H1 (cell line): Measurements from ENCODE around the gene PFKM. TPM values are rescaled to one million over a fixed set of nuclear protein-coding genes. Genes with fewer than 3 reads are reported as not detected.

Source experiments
- CEBPB ChIP-seq: IDR thresholded peaks from 2 replicates; pipeline ENCODE4 v1.6.1; 2012; ENCODE audit warnings: low read depth, low read length
- EGR1 ChIP-seq: IDR thresholded peaks from 2 replicates; pipeline ENCODE4 v1.6.1; 2011; ENCODE audit warnings: low read depth, low read length, borderline replicate concordance
- EP300 ChIP-seq, 2 experiments: IDR thresholded peaks; 1 replicate in 1 of 2; 2 replicates in 1 of 2; pipeline ENCODE4 v1.6.1; 2011 to 2012; ENCODE audit warnings: low read depth in 2 of 2, low read length in 2 of 2, mild to moderate bottlenecking in 2 of 2, borderline replicate concordance in 1 of 2, inconsistent platforms in 1 of 2, moderate library complexity in 1 of 2
- RNF2 ChIP-seq: fragments of 200-900, 300-1000 bp; sonication (generic); IDR thresholded peaks from 2 replicates; pipeline ENCODE4 v1.7.1; 2016; ENCODE audit warnings: borderline replicate concordance, low read depth, mild to moderate bottlenecking, antibody characterized with exemption, low read length; ENCODE audit not compliant: poor library complexity, severe bottlenecking; ENCODE audit errors: missing control alignments
- SIN3A ChIP-seq, 2 experiments: IDR thresholded peaks in 1 of 2; conservative IDR thresholded peaks in 1 of 2; 2 replicates each; pipeline ENCODE4 v1.6.1; 2011 to 2012; ENCODE audit warnings: low read length in 2 of 2, improper control_type of control experiment in 1 of 2, low read depth in 1 of 2, mild to moderate bottlenecking in 1 of 2
- SIX5 ChIP-seq: IDR thresholded peaks from 2 replicates; pipeline ENCODE4 v1.6.1; 2011; ENCODE audit warnings: mild to moderate bottlenecking, low read depth, low read length
- SRF ChIP-seq: IDR thresholded peaks from 2 replicates; pipeline ENCODE4 v1.6.1; 2011; ENCODE audit warnings: mild to moderate bottlenecking, low read depth, low read length, moderate library complexity
- polyA plus RNA-seq, 7 experiments: library from polyadenylated mRNA; depleted of rRNA in 3 of 7; stranded (reverse) in 5 of 7; unstranded in 2 of 7; fragments of >200 nt in 5 of 7; fragments of 200-250 nt in 2 of 7; gene quantifications; 1 replicate in 5 of 7; 2 replicates in 1 of 7; 4 replicates in 1 of 7; pipeline versions ENCODE4 v1.2.1 to v1.2.3, GENCODE V29; 2011 to 2013; ENCODE audit warnings: missing spikeins in 2 of 7, mixed read lengths in 2 of 7
- total RNA-seq: library from RNA; stranded (reverse); fragmentation: NEBNext Ultra II Directional; extraction: Animal tissue kit (Norgen Biotek cat#: 25700); gene quantifications from 2 replicates; pipeline ENCODE4 v1.2.1, GENCODE V29; 2021
- TF ChIP-seq, protein P1 (sequence below): IDR thresholded peaks from 2 replicates; pipeline ENCODE4 v1.6.1; 2012; ENCODE audit warnings: inconsistent platforms
- TF ChIP-seq, protein P2 (sequence below), 3 experiments: IDR thresholded peaks; 1 replicate in 2 of 3; 2 replicates in 1 of 3; pipeline versions ENCODE4 v1.5.1 to v1.6.1; 2011; ENCODE audit warnings: low read length in 3 of 3, mild to moderate bottlenecking in 3 of 3, inconsistent platforms in 2 of 3, low read depth in 1 of 3, moderate library complexity in 1 of 3; ENCODE audit not compliant: insufficient read depth in 1 of 3; ENCODE audit errors: control extremely low read depth in 1 of 3

The PFKM gene
- total and polyA plus RNA-seq, 2 of the 8 experiments (the other 6 are each of a cell fraction or from before 2014, with no cell fraction given): 62.6 to 106 TPM

DNA sequence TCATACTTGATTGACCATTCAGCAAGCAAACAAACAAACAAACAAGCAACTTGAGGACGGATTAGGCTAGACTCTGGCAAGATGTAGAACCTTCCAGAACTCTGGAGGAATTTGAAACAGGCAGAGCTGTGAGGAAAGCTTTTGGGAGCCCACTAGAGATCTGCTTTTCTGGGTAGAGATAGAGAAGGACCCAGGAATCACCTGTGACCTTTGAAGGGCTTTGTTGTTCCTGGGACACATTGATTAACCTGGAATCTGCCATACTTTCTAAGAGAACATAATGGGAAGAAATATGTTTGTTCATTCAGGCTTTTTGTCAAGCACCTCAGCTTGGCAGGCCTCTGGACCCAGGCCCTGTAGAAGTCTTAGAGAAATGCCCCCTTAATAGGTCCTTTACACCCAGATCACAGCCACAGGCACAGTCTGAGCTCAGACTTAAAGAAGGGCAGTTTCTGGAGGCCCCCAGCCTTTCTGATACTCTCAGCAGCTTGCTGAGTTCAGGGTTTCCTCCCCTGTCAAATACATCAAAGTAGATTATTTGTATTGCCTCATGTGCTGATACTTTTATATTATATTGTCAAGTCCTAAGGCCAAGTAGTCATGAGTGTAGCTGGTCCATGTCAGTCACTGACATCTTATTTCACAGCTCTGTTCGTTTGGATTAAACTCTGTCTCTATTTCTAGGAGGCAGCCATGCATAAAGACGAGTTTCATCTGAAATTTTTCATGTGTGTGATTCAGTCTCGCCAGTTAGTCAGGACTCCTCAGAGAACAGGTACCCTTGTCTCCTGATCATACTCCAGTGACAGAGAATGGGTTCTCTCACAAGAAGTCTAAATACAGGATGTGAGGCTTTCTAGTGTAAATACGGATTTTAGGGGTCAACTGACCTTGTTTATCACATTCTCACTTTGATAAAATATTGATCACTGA is 12.2 kb upstream of the PFKM start (continued):
- TF ChIP-seq, protein P1, sequence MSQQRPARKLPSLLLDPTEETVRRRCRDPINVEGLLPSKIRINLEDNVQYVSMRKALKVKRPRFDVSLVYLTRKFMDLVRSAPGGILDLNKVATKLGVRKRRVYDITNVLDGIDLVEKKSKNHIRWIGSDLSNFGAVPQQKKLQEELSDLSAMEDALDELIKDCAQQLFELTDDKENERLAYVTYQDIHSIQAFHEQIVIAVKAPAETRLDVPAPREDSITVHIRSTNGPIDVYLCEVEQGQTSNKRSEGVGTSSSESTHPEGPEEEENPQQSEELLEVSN: no peak
- TF ChIP-seq, protein P2, sequence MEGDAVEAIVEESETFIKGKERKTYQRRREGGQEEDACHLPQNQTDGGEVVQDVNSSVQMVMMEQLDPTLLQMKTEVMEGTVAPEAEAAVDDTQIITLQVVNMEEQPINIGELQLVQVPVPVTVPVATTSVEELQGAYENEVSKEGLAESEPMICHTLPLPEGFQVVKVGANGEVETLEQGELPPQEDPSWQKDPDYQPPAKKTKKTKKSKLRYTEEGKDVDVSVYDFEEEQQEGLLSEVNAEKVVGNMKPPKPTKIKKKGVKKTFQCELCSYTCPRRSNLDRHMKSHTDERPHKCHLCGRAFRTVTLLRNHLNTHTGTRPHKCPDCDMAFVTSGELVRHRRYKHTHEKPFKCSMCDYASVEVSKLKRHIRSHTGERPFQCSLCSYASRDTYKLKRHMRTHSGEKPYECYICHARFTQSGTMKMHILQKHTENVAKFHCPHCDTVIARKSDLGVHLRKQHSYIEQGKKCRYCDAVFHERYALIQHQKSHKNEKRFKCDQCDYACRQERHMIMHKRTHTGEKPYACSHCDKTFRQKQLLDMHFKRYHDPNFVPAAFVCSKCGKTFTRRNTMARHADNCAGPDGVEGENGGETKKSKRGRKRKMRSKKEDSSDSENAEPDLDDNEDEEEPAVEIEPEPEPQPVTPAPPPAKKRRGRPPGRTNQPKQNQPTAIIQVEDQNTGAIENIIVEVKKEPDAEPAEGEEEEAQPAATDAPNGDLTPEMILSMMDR (IDR thresholded peaks at IDR 0.05; ENCODE audit: control extremely low read depth in 1 of 3, insufficient read depth in 1 of 3, low read depth in 1 of 3, low read length in 3 of 3): no peak
- TF ChIP-seq EGR1: no peak
- no peak for TF ChIP-seq SIN3A (conservative IDR thresholded peaks at IDR 0.05 in 1 of 2, IDR thresholded peaks at IDR 0.05 in 1 of 2; ENCODE audit: low read depth in 1 of 2, low read length in 2 of 2)
- TF ChIP-seq CEBPB: no peak
- no peak for TF ChIP-seq RNF2
- no peak for TF ChIP-seq SIX5
- no peak for TF ChIP-seq EP300 (IDR thresholded peaks at IDR 0.05; ENCODE audit: borderline replicate concordance in 1 of 2, low read depth in 2 of 2, low read length in 2 of 2)
- no peak for TF ChIP-seq SRF
